ENCODE measurements around the gene BBOF1.

- TF ChIP-seq CTCF (IDR thresholded peaks at IDR 0.05; ENCODE audit: borderline replicate concordance, extremely low read depth, low read length, poor library complexity, severe bottlenecking) (no peak), EZH2 (IDR thresholded peaks at IDR 0.05; ENCODE audit: borderline replicate concordance, low read depth, low read length, severe bottlenecking) (no peak)
Measured at GRCh38 chr14:73977896-73978295, 41.3 kb upstream of the BBOF1 start.
